ENCODE measurements around the gene NT5DC1.

GRCh38 chr6:116278854-116279231, 178.2 kb downstream of the NT5DC1 start:
- TF ChIP-seq GATA2 (IDR thresholded peaks at IDR 0.05; ENCODE audit: low read depth, low read length) (no peak), GATA3 (IDR thresholded peaks at IDR 0.05; ENCODE audit: low read depth, low read length) (no peak)

Measured in SH-SY5Y (cell line).